ENCODE results near the gene ERBB4.
"Not testable (repeated sequence)": the region's sequence is repeated elsewhere in the genome, so short reads cannot be mapped to it uniquely, and the experiment has no call there.

DNA sequence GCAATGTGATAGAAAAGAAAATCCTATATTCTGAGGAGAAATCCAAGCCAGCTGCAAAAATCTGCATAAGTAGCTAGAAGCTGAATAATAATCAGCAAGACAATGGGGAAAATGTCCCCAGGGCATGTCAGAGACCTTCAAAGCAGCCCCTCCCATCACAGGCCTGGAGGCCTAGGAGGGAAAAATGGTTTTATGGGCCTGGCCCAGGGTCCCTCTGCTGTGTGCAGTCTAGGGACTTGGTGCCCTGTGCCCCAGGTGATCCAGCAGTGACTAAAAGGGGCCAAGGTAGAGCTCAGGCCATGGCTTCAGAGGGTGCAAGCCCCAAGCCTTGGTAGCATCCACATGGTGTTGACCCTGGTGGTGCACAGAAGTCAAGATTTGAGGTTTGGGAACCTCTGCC lies 432.1 kb downstream of the ERBB4 start:
- TF ChIP-seq, protein P1, sequence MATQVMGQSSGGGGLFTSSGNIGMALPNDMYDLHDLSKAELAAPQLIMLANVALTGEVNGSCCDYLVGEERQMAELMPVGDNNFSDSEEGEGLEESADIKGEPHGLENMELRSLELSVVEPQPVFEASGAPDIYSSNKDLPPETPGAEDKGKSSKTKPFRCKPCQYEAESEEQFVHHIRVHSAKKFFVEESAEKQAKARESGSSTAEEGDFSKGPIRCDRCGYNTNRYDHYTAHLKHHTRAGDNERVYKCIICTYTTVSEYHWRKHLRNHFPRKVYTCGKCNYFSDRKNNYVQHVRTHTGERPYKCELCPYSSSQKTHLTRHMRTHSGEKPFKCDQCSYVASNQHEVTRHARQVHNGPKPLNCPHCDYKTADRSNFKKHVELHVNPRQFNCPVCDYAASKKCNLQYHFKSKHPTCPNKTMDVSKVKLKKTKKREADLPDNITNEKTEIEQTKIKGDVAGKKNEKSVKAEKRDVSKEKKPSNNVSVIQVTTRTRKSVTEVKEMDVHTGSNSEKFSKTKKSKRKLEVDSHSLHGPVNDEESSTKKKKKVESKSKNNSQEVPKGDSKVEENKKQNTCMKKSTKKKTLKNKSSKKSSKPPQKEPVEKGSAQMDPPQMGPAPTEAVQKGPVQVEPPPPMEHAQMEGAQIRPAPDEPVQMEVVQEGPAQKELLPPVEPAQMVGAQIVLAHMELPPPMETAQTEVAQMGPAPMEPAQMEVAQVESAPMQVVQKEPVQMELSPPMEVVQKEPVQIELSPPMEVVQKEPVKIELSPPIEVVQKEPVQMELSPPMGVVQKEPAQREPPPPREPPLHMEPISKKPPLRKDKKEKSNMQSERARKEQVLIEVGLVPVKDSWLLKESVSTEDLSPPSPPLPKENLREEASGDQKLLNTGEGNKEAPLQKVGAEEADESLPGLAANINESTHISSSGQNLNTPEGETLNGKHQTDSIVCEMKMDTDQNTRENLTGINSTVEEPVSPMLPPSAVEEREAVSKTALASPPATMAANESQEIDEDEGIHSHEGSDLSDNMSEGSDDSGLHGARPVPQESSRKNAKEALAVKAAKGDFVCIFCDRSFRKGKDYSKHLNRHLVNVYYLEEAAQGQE (IDR thresholded peaks at IDR 0.05; ENCODE audit: low read depth, low read length), result not testable (repeated sequence)
- not testable (repeated sequence) for TF ChIP-seq FOXM1 (IDR thresholded peaks at IDR 0.05; ENCODE audit: low read depth); TCF12 (IDR thresholded peaks at IDR 0.05); MEF2A (IDR thresholded peaks at IDR 0.05; ENCODE audit: borderline replicate concordance, low read depth); RXRA (IDR thresholded peaks at IDR 0.05; ENCODE audit: borderline replicate concordance, low read depth); SMC3 (IDR thresholded peaks at IDR 0.05; ENCODE audit: low read depth, low read length)
- TF ChIP-seq, protein P2, sequence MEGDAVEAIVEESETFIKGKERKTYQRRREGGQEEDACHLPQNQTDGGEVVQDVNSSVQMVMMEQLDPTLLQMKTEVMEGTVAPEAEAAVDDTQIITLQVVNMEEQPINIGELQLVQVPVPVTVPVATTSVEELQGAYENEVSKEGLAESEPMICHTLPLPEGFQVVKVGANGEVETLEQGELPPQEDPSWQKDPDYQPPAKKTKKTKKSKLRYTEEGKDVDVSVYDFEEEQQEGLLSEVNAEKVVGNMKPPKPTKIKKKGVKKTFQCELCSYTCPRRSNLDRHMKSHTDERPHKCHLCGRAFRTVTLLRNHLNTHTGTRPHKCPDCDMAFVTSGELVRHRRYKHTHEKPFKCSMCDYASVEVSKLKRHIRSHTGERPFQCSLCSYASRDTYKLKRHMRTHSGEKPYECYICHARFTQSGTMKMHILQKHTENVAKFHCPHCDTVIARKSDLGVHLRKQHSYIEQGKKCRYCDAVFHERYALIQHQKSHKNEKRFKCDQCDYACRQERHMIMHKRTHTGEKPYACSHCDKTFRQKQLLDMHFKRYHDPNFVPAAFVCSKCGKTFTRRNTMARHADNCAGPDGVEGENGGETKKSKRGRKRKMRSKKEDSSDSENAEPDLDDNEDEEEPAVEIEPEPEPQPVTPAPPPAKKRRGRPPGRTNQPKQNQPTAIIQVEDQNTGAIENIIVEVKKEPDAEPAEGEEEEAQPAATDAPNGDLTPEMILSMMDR (IDR thresholded peaks at IDR 0.05), result not testable (repeated sequence)
- TF ChIP-seq, protein P3, sequence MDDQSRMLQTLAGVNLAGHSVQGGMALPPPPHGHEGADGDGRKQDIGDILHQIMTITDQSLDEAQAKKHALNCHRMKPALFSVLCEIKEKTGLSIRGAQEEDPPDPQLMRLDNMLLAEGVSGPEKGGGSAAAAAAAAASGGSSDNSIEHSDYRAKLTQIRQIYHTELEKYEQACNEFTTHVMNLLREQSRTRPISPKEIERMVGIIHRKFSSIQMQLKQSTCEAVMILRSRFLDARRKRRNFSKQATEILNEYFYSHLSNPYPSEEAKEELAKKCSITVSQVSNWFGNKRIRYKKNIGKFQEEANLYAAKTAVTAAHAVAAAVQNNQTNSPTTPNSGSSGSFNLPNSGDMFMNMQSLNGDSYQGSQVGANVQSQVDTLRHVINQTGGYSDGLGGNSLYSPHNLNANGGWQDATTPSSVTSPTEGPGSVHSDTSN (IDR thresholded peaks at IDR 0.05), result not testable (repeated sequence)

All from SK-N-SH (cell line).